ENCODE results near the gene TSPAN13.

Gene TSPAN13

GRCh38 chr7:16776053-16776452 is 22.5 kb downstream of the TSPAN13 start:
- DNase-seq (ENCODE audit: low spot score), result no peak

GRCh38 chr7:16778476-16778875 is 24.9 kb downstream of the TSPAN13 start:
- no peak for DNase-seq (ENCODE audit: low spot score)

GRCh38 chr7:16779051-16779450 is 25.5 kb downstream of the TSPAN13 start:
- DNase-seq (ENCODE audit: low spot score), result no peak

GRCh38 chr7:16780596-16780995 is 27.0 kb downstream of the TSPAN13 start:
- DNase-seq (ENCODE audit: low spot score), result peak; percentile 56

- no peak for DNase-seq (ENCODE audit: low spot score)
These were observed 31.8 kb downstream of the TSPAN13 start for GRCh38 chr7:16785321-16785720.

- no peak for DNase-seq (ENCODE audit: low spot score)
These were observed 32.3 kb downstream of the TSPAN13 start for GRCh38 chr7:16785846-16786245.

GRCh38 chr7:16786257-16786656 is 32.7 kb downstream of the TSPAN13 start:
- no peak for DNase-seq (ENCODE audit: low spot score)

- no peak for DNase-seq (ENCODE audit: low spot score)
These were observed 33.6 kb downstream of the TSPAN13 start for GRCh38 chr7:16787127-16787526.

- no peak for DNase-seq (ENCODE audit: low spot score)
These were observed 37.5 kb downstream of the TSPAN13 start for GRCh38 chr7:16791071-16791470.

GRCh38 chr7:16791905-16792698 is 38.5 kb downstream of the TSPAN13 start:
- no peak for DNase-seq (ENCODE audit: low spot score)

- no peak for DNase-seq (ENCODE audit: low spot score)
These were observed 41.4 kb downstream of the TSPAN13 start for GRCh38 chr7:16794986-16795385.

- no peak for DNase-seq (ENCODE audit: low spot score)
These were observed 42.1 kb downstream of the TSPAN13 start for GRCh38 chr7:16795624-16796023.

GRCh38 chr7:16801111-16801542 is 47.6 kb downstream of the TSPAN13 start:
- peak; percentile 30 for DNase-seq (ENCODE audit: low spot score)

- no peak for DNase-seq (ENCODE audit: low spot score)
These were observed 48.0 kb downstream of the TSPAN13 start for GRCh38 chr7:16801579-16801978.

- DNase-seq (ENCODE audit: low spot score), result no peak
These were observed 49.6 kb downstream of the TSPAN13 start for GRCh38 chr7:16803125-16803524.

- no peak for DNase-seq (ENCODE audit: low spot score)
These were observed 50.5 kb downstream of the TSPAN13 start for GRCh38 chr7:16803881-16804673.

GRCh38 chr7:16804674-16805439 is 51.3 kb downstream of the TSPAN13 start, which contains the start of gene AGR2:
Gene AGR2 (minus strand): TSS chr7:16804999. CDS start chr7:16801796, 3,203 bp downstream.
- no peak for DNase-seq (ENCODE audit: low spot score)

GRCh38 chr7:16805441-16805840 is 51.9 kb downstream of the TSPAN13 start:
- DNase-seq (ENCODE audit: low spot score), result no peak

- DNase-seq (ENCODE audit: low spot score), result no peak
These were observed 56.6 kb downstream of the TSPAN13 start for GRCh38 chr7:16810112-16810511.

- no peak for DNase-seq (ENCODE audit: low spot score)
These were observed 57.0 kb downstream of the TSPAN13 start for GRCh38 chr7:16810573-16810972.

GRCh38 chr7:16811551-16811950 is 58.0 kb downstream of the TSPAN13 start:
- no peak for DNase-seq (ENCODE audit: low spot score)

- no peak for DNase-seq (ENCODE audit: low spot score)
These were observed 59.1 kb downstream of the TSPAN13 start for GRCh38 chr7:16812542-16813231.

Data from putamen (tissue), 1 donor.